ENCODE data around the gene LRMDA. TPM values are rescaled to one million over a fixed set of nuclear protein-coding genes. Genes with fewer than 3 reads are reported as not detected.

LRMDA gene
- total RNA-seq, 4 donors from 2014 or later: 1.5 to 15.7 (median 4.6) TPM

- H3K36me3 ChIP-seq: no peaks in the 10 kb centered on the region
- H3K4me1 ChIP-seq: no peaks in the 10 kb centered on the region
- DNase-seq: no peak
- TF ChIP-seq POLR2A (IDR thresholded peaks at IDR 0.05): no peak
- no peak for TF ChIP-seq CTCF (IDR thresholded peaks at IDR 0.05)
- H3K27me3 ChIP-seq: no peaks in the 10 kb centered on the region
- no peak overlapping the region for H3K27ac ChIP-seq
- intact Hi-C loops (cut with DNase I; ENCODE audit: low total_unique reads): no loop called here
- H3K9me3 ChIP-seq: no peaks in the 10 kb centered on the region
- no peak overlapping the region for H3K4me3 ChIP-seq
Observed at GRCh38 chr10:76175533-76176165, 744.2 kb downstream of the LRMDA start.

- Histone ChIP-seq H3K4me1 (no peaks in the 10 kb centered on the region), H3K27ac (no peak overlapping the region), H3K9me3 (no peaks in the 10 kb centered on the region), H3K36me3 (no peaks in the 10 kb centered on the region), H3K27me3 (no peaks in the 10 kb centered on the region), H3K4me3 (no peak overlapping the region)
- no peak for TF ChIP-seq CTCF (IDR thresholded peaks at IDR 0.05)
- no peak for TF ChIP-seq POLR2A (IDR thresholded peaks at IDR 0.05)
- intact Hi-C loops (cut with DNase I; ENCODE audit: low total_unique reads): no loop called here
- DNase-seq: no peak
Observed at GRCh38 chr10:76176166-76176550, 744.7 kb downstream of the LRMDA start.

GRCh38 chr10:76177936-76178335, 746.5 kb downstream of the LRMDA start:
- Histone ChIP-seq H3K36me3 (no peaks in the 10 kb centered on the region), H3K27me3 (no peaks in the 10 kb centered on the region), H3K27ac (no peak overlapping the region), H3K4me1 (no peaks in the 10 kb centered on the region), H3K4me3 (no peak overlapping the region), H3K9me3 (no peaks in the 10 kb centered on the region)
- DNase-seq: no peak
- intact Hi-C loops (cut with DNase I; ENCODE audit: low total_unique reads): no loop called here
- no peak for TF ChIP-seq CTCF (IDR thresholded peaks at IDR 0.05)
- TF ChIP-seq POLR2A (IDR thresholded peaks at IDR 0.05): no peak

- Histone ChIP-seq H3K4me1 (no peaks in the 10 kb centered on the region), H3K27me3 (no peaks in the 10 kb centered on the region), H3K4me3 (no peak overlapping the region), H3K36me3 (no peaks in the 10 kb centered on the region), H3K27ac (no peak overlapping the region), H3K9me3 (no peaks in the 10 kb centered on the region)
- no peak for DNase-seq
- TF ChIP-seq CTCF (IDR thresholded peaks at IDR 0.05) (no peak), POLR2A (IDR thresholded peaks at IDR 0.05) (no peak)
- intact Hi-C loops (cut with DNase I; ENCODE audit: low total_unique reads): no loop called here
Observed at GRCh38 chr10:76178532-76179292, 747.3 kb downstream of the LRMDA start.

- no peaks in the 10 kb centered on the region for H3K36me3 ChIP-seq
- H3K27me3 ChIP-seq: no peaks in the 10 kb centered on the region
- TF ChIP-seq CTCF (IDR thresholded peaks at IDR 0.05) (no peak), POLR2A (IDR thresholded peaks at IDR 0.05) (no peak)
- H3K27ac ChIP-seq: no peak overlapping the region
- intact Hi-C loops (cut with DNase I; ENCODE audit: low total_unique reads): no loop called here
- no peaks in the 10 kb centered on the region for H3K9me3 ChIP-seq
- no peak for DNase-seq
- H3K4me1 ChIP-seq: no peaks in the 10 kb centered on the region
- H3K4me3 ChIP-seq: no peak overlapping the region
Observed at GRCh38 chr10:76179806-76180205, 748.4 kb downstream of the LRMDA start.
